OCI-M1 (cell line): ENCODE data around the gene HMGXB4.

Source experiments
- DNase-seq: peaks from one replicate; lab custom pipeline; 2025; lab: John Stamatoyannopoulos, UW

The HMGXB4 gene

GRCh38 chr22:35310556-35311550 lies 53.6 kb downstream of the HMGXB4 start:
- DNase-seq = no peak

- no peak for DNase-seq
Observed at GRCh38 chr22:35311551-35311999, 54.3 kb downstream of the HMGXB4 start.

GRCh38 chr22:35312198-35313059 lies 55.1 kb downstream of the HMGXB4 start:
- no peak for DNase-seq

GRCh38 chr22:35313311-35314121 lies 56.2 kb downstream of the HMGXB4 start:
- no peak for DNase-seq

GRCh38 chr22:35314161-35314942 lies 57.1 kb downstream of the HMGXB4 start:
- DNase-seq = no peak

- no peak for DNase-seq
Observed at GRCh38 chr22:35315141-35315854, 58.0 kb downstream of the HMGXB4 start.

- DNase-seq = no peak
Observed at GRCh38 chr22:35315855-35316745, 58.8 kb downstream of the HMGXB4 start.

GRCh38 chr22:35316751-35317150 lies 59.5 kb downstream of the HMGXB4 start:
- DNase-seq = no peak

- no peak for DNase-seq
Observed at GRCh38 chr22:35317680-35318290, 60.5 kb downstream of the HMGXB4 start.

GRCh38 chr22:35318346-35319215 lies 61.3 kb downstream of the HMGXB4 start:
- DNase-seq = no peak

- DNase-seq = no peak
Observed at GRCh38 chr22:35319244-35319985, 62.1 kb downstream of the HMGXB4 start.

GRCh38 chr22:35322126-35322525 lies 64.8 kb downstream of the HMGXB4 start:
- no peak for DNase-seq

- DNase-seq = no peak
Observed at GRCh38 chr22:35322893-35323292, 65.6 kb downstream of the HMGXB4 start.

- DNase-seq = no peak
Observed at GRCh38 chr22:35323305-35323704, 66.0 kb downstream of the HMGXB4 start.

GRCh38 chr22:35324067-35324466 lies 66.8 kb downstream of the HMGXB4 start:
- no peak for DNase-seq

- no peak for DNase-seq
Observed at GRCh38 chr22:35324762-35325161, 67.5 kb downstream of the HMGXB4 start.

- DNase-seq = no peak
Observed at GRCh38 chr22:35325209-35325608, 67.9 kb downstream of the HMGXB4 start.
